HUES48 (cell line): ENCODE measurements around the gene AREG.

Experiments used
- H3K27ac ChIP-seq: one replicate; pipeline ENCODE4 v1.7.0; 2013; ENCODE audit warnings: low read depth, low read length, inconsistent platforms
- H3K27me3 ChIP-seq: 2 replicates; pipeline ENCODE4 v1.6.1; 2013; ENCODE audit warnings: mild to moderate bottlenecking, low read length; ENCODE audit not compliant: control insufficient read depth, insufficient read depth
- H3K36me3 ChIP-seq: 2 replicates; pipeline ENCODE4 v1.6.1; 2013; ENCODE audit warnings: low read length; ENCODE audit not compliant: control insufficient read depth, insufficient read depth
- H3K4me1 ChIP-seq: 2 replicates; pipeline ENCODE4 v1.6.1; 2013; ENCODE audit warnings: mild to moderate bottlenecking, low read length; ENCODE audit not compliant: control insufficient read depth, insufficient read depth
- H3K4me3 ChIP-seq: 2 replicates; pipeline ENCODE4 v1.5.1; 2013; ENCODE audit warnings: mild to moderate bottlenecking, low read depth, low read length
- H3K9ac ChIP-seq: 2 replicates; pipeline ENCODE4 v1.6.1; 2013; ENCODE audit warnings: mild to moderate bottlenecking, low read depth, low read length, moderate library complexity
- H3K9me3 ChIP-seq: 2 replicates; pipeline ENCODE4 v1.6.1; 2013; ENCODE audit warnings: low read length; ENCODE audit not compliant: control insufficient read depth, insufficient read depth

Gene AREG

DNA sequence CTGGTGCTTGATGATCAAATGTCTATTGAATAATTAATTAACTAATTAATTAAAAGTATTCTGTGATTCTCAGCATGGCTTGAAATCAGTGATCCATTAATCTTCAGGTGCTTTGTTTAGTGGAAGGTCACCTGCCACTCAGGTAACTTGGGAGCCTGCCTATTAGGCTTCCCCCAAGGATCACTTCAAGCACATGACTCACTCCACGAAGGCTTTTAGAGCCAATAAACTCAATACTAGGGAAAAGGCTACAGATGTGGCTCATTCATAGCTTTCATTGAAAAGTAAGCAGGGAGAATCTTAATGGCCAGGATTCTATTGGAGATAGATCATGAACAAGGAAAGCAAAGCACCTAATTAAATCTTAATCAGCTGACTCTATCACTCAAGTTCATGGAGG lies 21.3 kb downstream of the AREG start:
- no peak overlapping the region for H3K9ac ChIP-seq
- no peak overlapping the region for H3K27ac ChIP-seq
- no peaks in the 10 kb centered on the region for H3K27me3 ChIP-seq
- no peaks in the 10 kb centered on the region for H3K36me3 ChIP-seq
- H3K9me3 ChIP-seq: no peaks in the 10 kb centered on the region
- H3K4me3 ChIP-seq: no peak overlapping the region
- no peaks in the 10 kb centered on the region for H3K4me1 ChIP-seq

DNA sequence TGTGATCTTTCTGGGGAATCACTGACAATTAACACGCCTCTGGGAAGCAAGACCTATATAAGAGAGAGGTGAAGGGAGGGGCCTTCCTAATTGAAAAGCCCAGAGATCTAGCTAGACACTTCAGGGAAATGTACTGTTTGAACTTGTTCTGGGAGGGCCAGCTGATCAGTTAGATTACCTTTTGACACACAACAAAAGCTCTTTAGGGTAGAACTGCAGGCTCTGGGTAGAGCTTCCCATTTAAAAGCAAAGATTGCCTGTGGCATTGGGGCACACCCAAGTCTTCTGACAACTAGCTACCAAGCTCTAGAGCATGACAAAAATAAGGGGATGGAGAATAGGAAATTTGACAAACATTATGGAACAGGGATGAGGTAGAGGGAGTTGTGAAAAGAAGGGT lies 26.3 kb downstream of the AREG start:
- no peaks in the 10 kb centered on the region for H3K4me1 ChIP-seq
- no peaks in the 10 kb centered on the region for H3K27me3 ChIP-seq
- no peak overlapping the region for H3K27ac ChIP-seq

GRCh38 chr4:74473155-74473811 lies 28.3 kb downstream of the AREG start:
- no peaks in the 10 kb centered on the region for H3K27me3 ChIP-seq
- H3K9me3 ChIP-seq: no peaks in the 10 kb centered on the region
- no peak overlapping the region for H3K27ac ChIP-seq
- H3K36me3 ChIP-seq: no peaks in the 10 kb centered on the region
- H3K9ac ChIP-seq: no peak overlapping the region
- no peak overlapping the region for H3K4me3 ChIP-seq
- no peaks in the 10 kb centered on the region for H3K4me1 ChIP-seq

More for the DNA sequence above, 26.3 kb downstream of the AREG start:
- H3K9me3 ChIP-seq: no peaks in the 10 kb centered on the region
- no peak overlapping the region for H3K4me3 ChIP-seq
- no peak overlapping the region for H3K9ac ChIP-seq
- H3K36me3 ChIP-seq: no peaks in the 10 kb centered on the region

DNA sequence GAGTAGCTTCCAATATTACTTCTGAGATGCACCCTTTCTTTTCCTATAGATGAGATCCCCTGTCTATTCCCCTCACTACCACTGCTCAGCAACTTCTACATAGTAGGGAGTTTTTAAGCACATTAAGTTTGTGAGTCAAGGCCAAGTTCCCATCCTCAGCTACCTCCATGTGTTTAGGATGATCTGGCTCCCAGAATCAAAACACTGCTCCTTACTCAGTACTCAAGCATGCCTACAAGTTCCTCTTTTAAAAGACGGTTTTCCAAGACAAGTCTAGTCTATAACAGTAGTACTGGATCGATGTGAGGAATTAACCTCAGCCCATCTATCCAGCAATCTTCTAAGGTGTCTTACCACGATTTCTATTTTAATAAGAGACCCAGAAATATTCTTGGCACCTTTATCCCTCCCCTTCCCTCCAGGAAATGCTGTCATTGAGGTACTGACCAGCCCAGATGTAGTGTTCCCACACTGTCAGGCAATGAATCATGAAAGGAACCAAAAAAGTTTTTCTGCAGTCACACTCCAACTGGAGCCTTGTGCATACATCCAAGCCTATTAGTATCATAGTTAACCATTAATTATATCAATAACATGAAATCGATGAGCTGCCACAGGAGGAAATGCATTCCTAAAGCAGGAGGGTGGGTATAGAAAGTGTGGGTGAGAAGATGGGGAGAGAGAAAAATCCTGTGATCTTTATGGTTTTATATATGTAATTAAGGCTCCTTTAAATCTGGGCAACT lies 29.6 kb downstream of the AREG start:
- no peak overlapping the region for H3K4me3 ChIP-seq
- H3K9ac ChIP-seq: no peak overlapping the region
- no peaks in the 10 kb centered on the region for H3K9me3 ChIP-seq
- no peak overlapping the region for H3K27ac ChIP-seq
- no peaks in the 10 kb centered on the region for H3K36me3 ChIP-seq
- no peaks in the 10 kb centered on the region for H3K4me1 ChIP-seq
- H3K27me3 ChIP-seq: no peaks in the 10 kb centered on the region

- H3K36me3 ChIP-seq: no peaks in the 10 kb centered on the region
- H3K9ac ChIP-seq: no peak overlapping the region
- no peak overlapping the region for H3K4me3 ChIP-seq
- no peaks in the 10 kb centered on the region for H3K27me3 ChIP-seq
- no peaks in the 10 kb centered on the region for H3K9me3 ChIP-seq
- H3K27ac ChIP-seq: no peak overlapping the region
- H3K4me1 ChIP-seq: no peaks in the 10 kb centered on the region
Observed at GRCh38 chr4:74475091-74475800, 30.3 kb downstream of the AREG start.

- no peaks in the 10 kb centered on the region for H3K27me3 ChIP-seq
- H3K4me3 ChIP-seq: no peak overlapping the region
- no peaks in the 10 kb centered on the region for H3K9me3 ChIP-seq
- H3K9ac ChIP-seq: no peak overlapping the region
- H3K36me3 ChIP-seq: no peaks in the 10 kb centered on the region
- H3K4me1 ChIP-seq: no peaks in the 10 kb centered on the region
- H3K27ac ChIP-seq: no peak overlapping the region
Observed at GRCh38 chr4:74475946-74476345, 31.0 kb downstream of the AREG start.

GRCh38 chr4:74479009-74479408 lies 34.1 kb downstream of the AREG start:
- H3K9me3 ChIP-seq: no peaks in the 10 kb centered on the region
- H3K36me3 ChIP-seq: no peaks in the 10 kb centered on the region
- H3K4me3 ChIP-seq: no peak overlapping the region
- no peak overlapping the region for H3K27ac ChIP-seq
- no peaks in the 10 kb centered on the region for H3K27me3 ChIP-seq
- no peaks in the 10 kb centered on the region for H3K4me1 ChIP-seq
- H3K9ac ChIP-seq: no peak overlapping the region

DNA sequence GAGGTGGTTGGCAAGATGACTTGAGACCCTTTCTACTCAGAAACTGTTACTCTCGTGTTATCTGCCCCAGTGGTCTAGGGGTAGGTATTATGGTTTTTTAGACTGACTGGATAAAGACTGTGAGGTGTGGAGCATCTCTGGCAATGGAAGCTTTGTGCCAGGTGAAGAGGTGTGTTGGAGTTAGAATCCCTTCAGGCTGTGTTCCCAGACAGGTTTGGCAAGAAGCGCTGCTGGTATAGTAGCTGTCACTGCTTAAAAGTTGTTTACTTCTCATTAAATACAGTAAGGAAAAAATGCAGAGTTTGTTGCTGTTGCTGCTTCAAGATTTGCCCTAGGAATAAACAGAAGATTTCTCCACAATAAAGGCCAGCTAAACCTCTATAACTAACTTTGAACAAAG lies 35.3 kb downstream of the AREG start:
- no peak overlapping the region for H3K4me3 ChIP-seq
- H3K27me3 ChIP-seq: no peaks in the 10 kb centered on the region
- no peaks in the 10 kb centered on the region for H3K9me3 ChIP-seq
- no peaks in the 10 kb centered on the region for H3K36me3 ChIP-seq
- H3K4me1 ChIP-seq: no peaks in the 10 kb centered on the region
- H3K9ac ChIP-seq: no peak overlapping the region
- H3K27ac ChIP-seq: no peak overlapping the region

- Histone ChIP-seq H3K27ac (no peak overlapping the region), H3K9me3 (no peaks in the 10 kb centered on the region), H3K9ac (no peak overlapping the region), H3K4me3 (no peak overlapping the region), H3K27me3 (no peaks in the 10 kb centered on the region), H3K36me3 (no peaks in the 10 kb centered on the region), H3K4me1 (no peaks in the 10 kb centered on the region)
Observed at GRCh38 chr4:74481891-74482609, 37.1 kb downstream of the AREG start.

- Histone ChIP-seq H3K27me3 (no peaks in the 10 kb centered on the region), H3K27ac (no peak overlapping the region), H3K4me3 (no peak overlapping the region), H3K36me3 (no peaks in the 10 kb centered on the region), H3K9me3 (no peaks in the 10 kb centered on the region), H3K9ac (no peak overlapping the region), H3K4me1 (no peaks in the 10 kb centered on the region)
Observed at GRCh38 chr4:74483226-74483911, 38.4 kb downstream of the AREG start.
